ENCODE data around the gene KCNQ4. TPM values are rescaled to one million over a fixed set of nuclear protein-coding genes. Genes with fewer than 3 reads are reported as not detected.
A peak's percentile ranks its signal among the peaks of the same experiment; 100 is the strongest.

The KCNQ4 gene
- polyA plus RNA-seq, 1 donor: 35.5 TPM

- DNase-seq (ENCODE audit: low read depth): no peak
These were observed 77.8 kb downstream of the KCNQ4 start for GRCh38 chr1:40861224-40862003.

GRCh38 chr1:40862008-40862863, 78.6 kb downstream of the KCNQ4 start, which contains the start of gene CITED4:
TSS of gene CITED4 (minus strand) at chr1:40862363. CDS start at chr1:40862127, 236 bp downstream.
- peak; percentile 66 for DNase-seq (ENCODE audit: low read depth)

- DNase-seq (ENCODE audit: low read depth): no peak
These were observed 84.6 kb downstream of the KCNQ4 start for GRCh38 chr1:40868051-40868723.

GRCh38 chr1:40870135-40870728, 86.6 kb downstream of the KCNQ4 start:
- DNase-seq (ENCODE audit: low read depth): no peak

GRCh38 chr1:40872276-40872675, 88.7 kb downstream of the KCNQ4 start:
- DNase-seq (ENCODE audit: low read depth): no peak

DNA sequence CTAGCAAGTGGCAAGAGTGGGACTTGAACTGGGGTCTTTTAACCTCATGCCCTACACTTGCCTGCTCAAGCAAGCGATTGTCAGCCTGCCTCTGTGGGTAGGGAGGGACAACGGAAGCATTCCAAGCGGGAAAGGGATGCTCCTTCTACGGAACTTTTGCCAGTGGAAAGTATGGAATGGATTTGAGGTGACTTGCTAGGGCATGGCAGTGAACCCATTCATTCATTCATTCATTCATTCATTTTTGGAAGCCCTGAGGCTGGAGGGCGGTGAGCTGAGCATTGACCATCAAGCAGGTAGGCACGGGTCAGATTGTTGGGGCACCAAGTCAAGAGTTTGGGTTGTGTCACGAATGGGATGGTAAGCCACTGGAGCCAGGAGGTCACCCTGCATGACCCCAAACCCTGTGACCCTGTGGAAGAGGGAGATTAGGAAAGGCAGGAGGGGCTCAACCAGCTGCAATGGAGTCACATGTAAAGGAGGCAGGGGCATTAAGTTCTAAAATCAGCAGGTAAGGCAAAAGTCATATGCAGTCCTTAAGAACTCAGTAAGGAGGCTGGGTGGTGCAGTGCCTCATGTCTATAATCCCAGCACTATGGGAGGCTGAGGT, 90.4 kb downstream of the KCNQ4 start:
- no peak for DNase-seq (ENCODE audit: low read depth)

DNA sequence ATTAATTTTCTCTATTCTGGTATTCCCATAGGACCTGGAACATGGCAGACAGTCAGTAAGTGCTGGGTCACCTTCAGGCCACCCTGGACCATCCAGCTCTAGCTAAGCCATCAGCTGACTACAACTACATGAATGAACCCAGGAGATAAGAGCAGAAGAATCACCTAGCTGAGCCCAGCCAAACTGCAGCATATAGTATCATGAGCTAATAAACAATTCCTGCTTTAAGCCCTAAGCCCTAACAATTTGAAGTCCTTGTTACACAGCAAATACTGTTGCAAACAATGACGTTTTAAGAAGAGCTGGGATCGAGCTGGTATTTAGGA, 92.8 kb downstream of the KCNQ4 start:
- no peak for DNase-seq (ENCODE audit: low read depth)

GRCh38 chr1:40876891-40877290, 93.3 kb downstream of the KCNQ4 start:
- DNase-seq (ENCODE audit: low read depth): no peak

GRCh38 chr1:40877698-40878097, 94.1 kb downstream of the KCNQ4 start:
- DNase-seq (ENCODE audit: low read depth): no peak

GRCh38 chr1:40878906-40879305, 95.3 kb downstream of the KCNQ4 start:
- no peak for DNase-seq (ENCODE audit: low read depth)

GRCh38 chr1:40879482-40880175, 96.0 kb downstream of the KCNQ4 start:
- no peak for DNase-seq (ENCODE audit: low read depth)

DNA sequence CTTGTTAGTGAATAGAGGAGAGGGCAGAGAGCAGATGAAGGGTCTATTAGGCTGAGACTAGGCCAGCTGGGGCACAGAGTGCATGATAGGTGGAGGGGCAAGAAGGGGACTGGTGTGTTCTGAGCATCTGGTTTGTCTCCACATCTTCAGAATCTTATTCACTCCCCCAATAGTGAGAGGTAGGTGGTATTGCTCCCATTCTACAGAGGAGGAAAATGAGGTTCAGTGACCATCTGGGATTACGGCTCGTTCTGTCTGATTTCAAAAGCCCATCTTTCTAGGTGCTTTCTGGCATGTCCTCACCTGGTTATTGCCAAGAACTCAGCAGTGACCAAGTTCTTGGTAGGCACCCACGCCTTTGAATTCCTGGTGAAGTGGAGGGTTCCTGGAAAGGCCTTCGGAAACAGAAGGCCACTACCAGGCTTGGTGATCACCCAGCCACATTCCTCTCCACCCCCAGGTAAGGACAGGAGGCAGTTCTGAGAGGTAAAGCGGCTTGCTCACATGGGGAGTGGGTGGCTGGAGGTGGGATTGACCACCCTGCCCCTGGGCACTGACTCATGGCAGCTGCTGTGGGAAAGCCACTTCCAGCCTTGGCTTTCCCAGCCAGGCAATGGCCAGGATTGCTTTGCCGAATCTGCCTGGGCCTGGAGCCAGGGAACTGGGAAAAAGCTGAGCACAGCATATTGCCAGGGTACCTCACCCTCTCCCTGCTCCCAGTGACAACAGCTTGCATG, 97.4 kb downstream of the KCNQ4 start:
- no peak for DNase-seq (ENCODE audit: low read depth)

GRCh38 chr1:40884055-40884795, 100.6 kb downstream of the KCNQ4 start:
- DNase-seq (ENCODE audit: low read depth): no peak

DNA sequence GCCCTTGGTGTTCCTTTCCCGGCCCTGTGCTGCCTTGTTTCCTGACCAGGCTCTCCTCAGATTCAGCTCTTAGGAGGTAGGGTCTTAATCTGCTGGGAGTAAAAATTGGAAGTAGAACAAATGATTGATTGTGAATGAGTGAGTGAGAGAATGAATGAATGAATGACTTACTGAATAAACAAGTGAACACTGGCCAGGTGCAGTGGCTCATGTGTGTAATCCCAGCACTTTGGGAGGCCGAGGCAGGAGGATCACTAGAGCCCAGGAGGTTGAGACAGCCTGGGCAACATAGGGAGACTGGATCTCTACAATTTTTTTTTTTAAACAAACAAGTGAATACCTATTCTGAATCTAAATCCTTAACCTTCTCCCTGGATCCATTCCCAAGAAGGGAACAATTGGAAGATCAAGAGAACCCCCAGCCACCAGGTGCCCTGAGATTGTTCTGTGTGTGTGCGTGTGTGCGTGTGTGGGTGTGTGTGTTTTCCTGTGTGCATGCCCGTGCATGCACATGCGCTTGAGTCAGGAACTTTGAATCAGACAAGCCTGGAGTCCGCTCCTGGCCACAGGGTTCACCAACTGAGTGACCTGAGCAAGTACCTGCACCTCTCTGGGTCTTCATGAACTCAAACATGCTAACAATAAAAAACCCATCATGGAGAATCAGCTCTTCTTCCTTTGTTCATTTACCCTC, 102.9 kb downstream of the KCNQ4 start:
- no peak for DNase-seq (ENCODE audit: low read depth)

DNA sequence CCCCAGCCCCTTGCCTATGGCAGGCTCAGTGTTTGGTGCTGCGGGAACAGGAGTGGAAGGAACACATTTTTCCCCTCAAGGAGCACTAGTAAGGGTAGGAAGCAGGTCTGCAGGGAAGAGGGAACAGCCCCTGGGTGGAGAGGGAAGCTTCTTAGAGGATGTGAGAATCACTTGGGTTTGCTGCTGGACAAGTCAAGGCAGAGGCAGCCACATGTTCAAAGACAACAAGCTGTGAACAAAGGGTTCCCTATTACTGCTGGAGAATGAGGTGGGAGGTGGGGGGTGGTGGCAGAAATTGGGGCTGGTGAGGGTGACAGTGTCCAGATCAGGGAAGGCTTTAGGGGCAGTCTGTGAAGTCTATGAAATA, 103.4 kb downstream of the KCNQ4 start:
- no peak for DNase-seq (ENCODE audit: low read depth)

- DNase-seq (ENCODE audit: low read depth): no peak
These were observed 104.1 kb downstream of the KCNQ4 start for GRCh38 chr1:40887652-40888051.

All from forelimb muscle (tissue), 1 donor.